Esophagus muscularis mucosa (tissue), 3 donors: ENCODE results near the gene SLC12A6.

Experiments
- CTCF ChIP-seq, 3 experiments: fragments of 200-600 bp in 2 of 3; fragments of 450-650 bp in 1 of 3; sonication (generic) in 2 of 3; IDR thresholded peaks; one replicate each; pipeline ENCODE4 v1.5.1; 2017 to 2019; ENCODE audit warnings: antibody characterized with exemption in 3 of 3, mild to moderate bottlenecking in 2 of 3, moderate library complexity in 1 of 3
- POLR2A ChIP-seq: fragments of 450-650 bp; IDR thresholded peaks from one replicate; pipeline ENCODE4 v1.6.1; 2017; ENCODE audit warnings: antibody characterized with exemption, moderate library complexity, mild to moderate bottlenecking, low read depth
- POLR2AphosphoS5 ChIP-seq, 2 donors: sonication (generic); formaldehyde crosslinking; IDR thresholded peaks; one replicate each; pipeline ENCODE4 v1.6.1; 2017; ENCODE audit warnings: antibody characterized with exemption in 2 of 2

GRCh38 chr15:34325368-34325767 is 12.2 kb downstream of the SLC12A6 start:
- TF ChIP-seq POLR2AphosphoS5 (IDR thresholded peaks at IDR 0.05) (no peak), CTCF (IDR thresholded peaks at IDR 0.05) (no peak), POLR2A (no peak)
